ENCODE data around the gene OR5B12.
"Not testable (repeated sequence)": the region's sequence is repeated elsewhere in the genome, so short reads cannot be mapped to it uniquely, and the experiment has no call there.

The OR5B12 gene

DNA sequence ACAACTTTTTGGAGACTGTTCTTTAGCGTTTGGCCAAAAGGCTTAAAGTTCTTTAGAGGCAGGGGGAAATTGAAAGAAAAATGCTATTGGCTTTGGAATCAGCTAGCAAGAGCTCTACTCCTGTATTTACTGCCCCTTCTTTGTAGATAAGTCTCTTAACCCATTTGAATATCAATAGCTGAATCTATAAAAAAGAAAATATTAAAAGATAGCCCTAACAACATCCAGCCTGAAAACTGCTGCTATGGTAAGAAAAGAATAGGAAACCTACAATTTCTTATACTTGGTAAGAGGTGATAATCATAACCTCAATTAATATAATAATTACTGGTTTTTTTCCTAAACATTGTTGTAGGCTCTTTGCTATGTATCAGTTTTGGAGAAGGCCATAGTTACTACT is at the start of gene OR5B12:
TSS of gene OR5B12 (minus strand) at position 101 of the 400 bp plus-strand sequence. CDS start 2,085 bp downstream, outside the sequence.
- DNase-seq (ENCODE audit: low read depth, low spot score): no peak

- no peak for DNase-seq (ENCODE audit: low read depth, low spot score)
Observed at GRCh38 chr11:58490827-58491226, 48.8 kb upstream of the OR5B12 start.

- no peak for DNase-seq (ENCODE audit: low read depth, low spot score)
Observed at GRCh38 chr11:58487170-58487569, 45.1 kb upstream of the OR5B12 start.

DNA sequence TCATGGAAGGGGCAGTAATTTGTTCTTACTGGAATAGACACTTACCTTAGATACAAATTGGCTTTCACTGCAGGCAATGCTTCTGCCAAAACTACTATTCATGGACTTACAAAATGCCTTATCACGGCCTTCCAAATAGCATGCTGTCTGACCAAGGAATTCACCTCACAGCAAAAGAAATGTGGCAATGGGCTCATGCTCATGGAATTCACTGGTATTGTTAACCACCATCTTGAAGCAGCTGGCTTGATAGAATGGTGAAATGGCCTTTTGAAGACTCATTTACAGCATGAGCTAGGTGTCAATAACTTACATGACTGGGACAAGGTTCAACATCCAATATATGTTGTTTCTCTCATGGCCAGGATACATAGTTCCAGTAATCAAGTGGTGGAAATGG is 43.9 kb upstream of the OR5B12 start:
- no peak for DNase-seq (ENCODE audit: low read depth, low spot score)

DNA sequence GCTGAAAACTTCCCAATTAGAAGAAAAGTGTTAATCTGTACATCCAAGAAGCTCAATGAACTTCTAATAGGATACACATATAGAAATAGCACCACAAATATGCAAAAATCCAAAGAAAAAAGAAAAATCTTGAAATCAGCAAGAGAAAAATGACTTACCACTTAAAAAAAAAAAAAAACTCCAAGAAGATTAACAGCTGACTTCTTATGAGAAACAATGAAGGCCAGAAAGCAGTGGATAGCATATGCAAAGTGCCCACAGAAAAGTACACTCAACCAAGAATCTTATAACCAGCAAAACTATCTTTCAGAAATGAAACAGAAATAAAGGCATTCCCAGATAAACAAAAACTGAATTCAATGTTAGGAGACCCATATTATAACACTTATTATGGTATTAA is 29.9 kb upstream of the OR5B12 start:
- DNase-seq (ENCODE audit: low read depth, low spot score): no peak

- DNase-seq (ENCODE audit: low read depth, low spot score): no peak
Observed at GRCh38 chr11:58466293-58466692, 24.3 kb upstream of the OR5B12 start.

- no peak for DNase-seq (ENCODE audit: low read depth, low spot score)
Observed at GRCh38 chr11:58465690-58466089, 23.7 kb upstream of the OR5B12 start.

- DNase-seq (ENCODE audit: low read depth, low spot score): no peak
Observed at GRCh38 chr11:58451585-58451984, 9.5 kb upstream of the OR5B12 start.

- no peak for DNase-seq (ENCODE audit: low read depth, low spot score)
Observed at GRCh38 chr11:58446294-58446693, 4.3 kb upstream of the OR5B12 start.

DNA sequence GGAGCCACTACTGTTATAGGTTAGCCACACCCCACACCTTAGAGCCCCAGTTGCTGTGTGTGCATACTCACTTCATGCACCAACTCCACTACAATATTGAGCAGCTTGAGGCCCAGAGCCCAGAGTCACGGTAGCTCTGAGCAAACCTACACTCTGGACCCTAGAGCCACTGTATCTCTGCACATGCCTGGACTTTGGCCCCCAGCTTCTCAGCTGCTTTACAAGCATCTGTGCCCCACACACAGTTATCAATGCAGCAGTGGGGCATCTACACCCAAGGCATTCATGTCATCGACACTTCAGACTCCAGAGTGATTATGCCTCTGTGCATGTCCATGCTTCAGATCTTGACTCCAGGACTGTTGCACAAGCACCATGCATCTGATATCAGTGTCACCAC is 2.3 kb upstream of the OR5B12 start:
- no peak for DNase-seq (ENCODE audit: low read depth, low spot score)

DNA sequence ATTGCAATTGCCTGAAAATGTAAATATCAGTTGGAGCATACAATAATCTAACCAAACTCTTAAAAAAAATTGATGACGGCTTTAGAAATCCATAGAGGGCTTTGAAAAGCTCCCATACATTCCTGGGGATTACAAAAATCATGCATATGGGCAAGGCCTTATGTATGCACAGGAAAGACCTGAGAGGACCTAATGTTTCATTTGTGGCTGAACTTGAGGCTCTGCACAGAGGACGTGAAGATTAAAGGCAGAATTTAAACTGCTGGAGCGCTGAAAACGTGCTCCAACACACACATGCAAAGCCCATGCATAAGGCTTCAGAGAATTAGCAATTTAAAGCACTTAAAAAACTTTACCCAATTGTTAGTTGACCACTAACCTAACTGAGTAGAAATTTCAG is 3.5 kb downstream of the OR5B12 start:
- DNase-seq (ENCODE audit: low read depth, low spot score): no peak

DNA sequence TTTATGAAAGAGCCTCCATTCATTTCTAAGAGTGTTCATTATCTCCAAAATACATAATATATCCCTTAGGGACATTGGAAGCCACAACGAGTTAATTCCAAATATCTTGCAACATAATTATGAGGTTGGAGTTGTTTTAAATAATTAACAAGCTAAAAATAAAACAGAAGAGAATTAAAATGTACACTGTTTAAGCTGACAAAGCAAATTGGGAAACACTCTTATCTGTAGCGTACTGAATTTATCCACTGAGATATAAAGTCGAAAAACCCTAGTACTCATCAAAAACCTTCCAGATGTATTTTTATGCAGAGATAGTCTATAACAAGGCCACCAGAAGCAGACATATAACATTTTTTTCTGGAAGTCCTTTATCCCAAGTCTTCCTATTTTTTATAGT is 7.8 kb downstream of the OR5B12 start:
- no peak for DNase-seq (ENCODE audit: low read depth, low spot score)

DNA sequence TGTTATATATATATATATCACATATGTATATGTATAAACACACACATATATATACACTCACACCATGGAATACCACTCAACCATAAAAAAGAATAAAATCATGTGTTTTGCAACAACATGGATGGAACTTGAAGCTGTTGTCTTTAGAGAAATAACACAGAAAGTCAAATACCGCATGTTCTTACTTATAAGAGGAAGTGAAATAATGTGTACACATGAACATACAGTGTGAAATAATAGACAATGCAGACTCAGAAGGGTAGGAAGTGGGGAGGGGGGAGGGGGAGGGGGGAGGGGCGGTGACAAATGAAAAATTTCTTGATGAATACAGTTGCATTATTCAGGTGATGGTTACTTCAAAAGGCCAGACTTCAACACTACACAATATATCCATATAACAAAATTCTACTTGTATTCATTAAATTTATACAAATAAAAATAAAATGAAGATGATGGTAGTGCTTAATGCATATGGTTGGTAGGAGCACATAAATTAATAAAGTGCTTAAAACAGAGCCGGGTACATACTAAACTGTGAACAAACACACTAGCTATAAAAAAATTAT is 8.3 kb downstream of the OR5B12 start:
- DNase-seq (ENCODE audit: low read depth, low spot score): no peak

- DNase-seq (ENCODE audit: low read depth, low spot score): no peak
Observed at GRCh38 chr11:58429273-58429672, 12.8 kb downstream of the OR5B12 start.

DNA sequence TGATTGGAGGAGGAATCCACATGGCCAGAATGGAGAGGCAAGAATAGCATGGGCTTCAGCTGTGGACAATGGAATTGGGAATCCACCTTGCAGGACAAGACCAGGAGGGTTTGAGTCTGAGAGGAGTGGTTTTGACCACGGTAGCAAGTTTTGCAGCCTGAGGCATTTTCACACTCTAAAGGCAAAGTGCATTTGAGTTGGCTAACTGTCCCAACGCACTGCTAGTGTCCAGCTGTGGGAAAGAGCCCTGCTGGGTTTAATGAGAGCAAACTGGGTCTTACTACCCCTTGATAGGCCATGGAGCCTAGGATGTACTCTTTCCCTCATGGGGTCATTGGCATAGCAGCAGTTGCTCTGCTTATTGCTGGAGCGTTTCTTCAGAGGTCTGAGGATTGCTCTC is 14.0 kb downstream of the OR5B12 start, which contains the start of gene OR5B2:
TSS of gene OR5B2 (minus strand) at position 101 of the 400 bp plus-strand sequence. CDS start 4,860 bp downstream, outside the sequence.
- no peak for DNase-seq (ENCODE audit: low read depth, low spot score)

GRCh38 chr11:58406774-58407173 is 35.3 kb downstream of the OR5B12 start, which contains the start of gene OR5B3:
Gene OR5B3, minus strand, starts transcription at chr11:58406874. Its CDS starts 3,465 bp downstream, at chr11:58403409.
- no peak for DNase-seq (ENCODE audit: low read depth, low spot score)

DNA sequence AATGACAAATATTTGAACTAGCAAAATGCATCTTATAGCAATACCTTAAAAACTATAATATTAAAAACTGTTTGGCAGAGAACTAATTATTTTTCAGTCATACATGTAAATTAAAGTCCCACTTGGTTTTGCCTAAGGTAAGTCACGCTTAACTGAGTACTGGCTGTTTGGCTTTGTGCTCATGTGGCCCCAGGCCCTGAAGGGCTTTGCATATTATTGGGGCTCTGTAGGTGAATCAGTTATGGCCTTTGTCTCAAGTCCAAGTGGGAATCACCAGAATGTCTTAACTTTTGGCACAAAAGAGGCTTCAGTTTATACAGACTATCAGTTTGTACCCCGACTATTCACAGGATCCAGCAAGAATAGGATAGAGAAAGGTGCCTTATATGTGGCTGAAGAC is 42.4 kb downstream of the OR5B12 start:
- DNase-seq (ENCODE audit: low read depth, low spot score): not testable (repeated sequence)

- no peak for DNase-seq (ENCODE audit: low read depth, low spot score)
Observed at GRCh38 chr11:58395581-58395980, 46.5 kb downstream of the OR5B12 start.

GRCh38 chr11:58394195-58394594 is 47.8 kb downstream of the OR5B12 start:
- DNase-seq (ENCODE audit: low read depth, low spot score): no peak

GRCh38 chr11:58392746-58393145 is 49.3 kb downstream of the OR5B12 start:
- no peak for DNase-seq (ENCODE audit: low read depth, low spot score)

- no peak for DNase-seq (ENCODE audit: low read depth, low spot score)
Observed at GRCh38 chr11:58391879-58392278, 50.2 kb downstream of the OR5B12 start.

DNA sequence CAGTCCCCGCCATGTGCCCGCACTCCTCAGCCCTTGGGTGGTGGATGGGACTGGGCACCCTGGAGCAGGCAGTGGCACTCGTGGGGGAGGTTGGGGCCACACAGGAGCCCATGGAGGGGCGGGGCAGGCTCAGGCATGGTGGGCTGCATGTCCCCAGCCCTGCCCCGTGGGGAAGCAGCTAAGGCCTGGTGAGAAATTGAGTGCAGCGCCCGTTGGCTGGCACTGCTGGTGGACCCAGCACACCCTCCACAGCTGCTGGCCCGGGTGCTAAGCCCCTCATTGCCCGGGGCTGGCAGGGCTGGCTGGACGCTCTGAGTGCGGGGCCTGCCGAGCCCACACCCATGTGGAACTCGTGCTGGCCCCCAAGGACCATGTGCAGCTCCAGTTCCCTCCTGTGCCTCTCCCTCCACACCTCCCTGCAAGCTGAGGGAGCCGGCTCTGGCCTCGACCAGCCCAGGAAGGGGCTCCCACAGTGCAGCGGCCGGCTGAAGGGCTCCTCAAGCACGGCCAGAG is 51.4 kb downstream of the OR5B12 start:
- DNase-seq (ENCODE audit: low read depth, low spot score): no peak
